ENCODE data around the gene OCLN.
"Not testable (repeated sequence)": the region's sequence is repeated elsewhere in the genome, so short reads cannot be mapped to it uniquely, and the experiment has no call there.

The OCLN gene

GRCh38 chr5:69502767-69503488, 10.3 kb downstream of the OCLN start:
- Histone ChIP-seq H3K9me3 (ENCODE audit: control insufficient read depth, insufficient read depth, low read length) (no peaks in the 10 kb centered on the region), H3K36me3 (ENCODE audit: insufficient read depth, low read length) (peaks cover 13% of the 10 kb centered on the region), H3K9ac (ENCODE audit: low read depth, low read length) (peak overlapping the region; percentile 9; the same call in 1 of the 2 replicates), H3K4me1 (ENCODE audit: insufficient read depth, low read length) (peaks cover 33% of the 10 kb centered on the region)

DNA sequence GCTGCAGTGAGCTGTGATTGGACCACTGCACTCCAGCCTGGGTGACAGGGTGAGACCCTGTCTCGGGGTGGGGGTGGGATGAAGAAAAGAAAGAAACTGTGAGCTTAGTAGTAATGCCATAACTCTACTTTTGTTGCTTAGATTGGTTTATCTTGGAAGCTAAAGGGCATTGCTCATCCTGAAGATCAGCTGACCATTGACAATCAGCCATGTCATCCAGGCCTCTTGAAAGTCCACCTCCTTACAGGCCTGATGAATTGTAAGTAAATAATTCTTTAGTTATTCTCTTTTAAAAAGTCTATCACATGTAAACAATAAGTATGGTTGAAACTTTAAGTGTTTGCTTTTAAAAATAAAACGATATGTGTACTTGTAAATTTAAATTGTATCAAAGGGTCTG, 11.4 kb downstream of the OCLN start:
- Histone ChIP-seq H3K9me3 (ENCODE audit: control insufficient read depth, insufficient read depth, low read length) (no peaks in the 10 kb centered on the region), H3K4me1 (ENCODE audit: insufficient read depth, low read length) (peaks cover 33% of the 10 kb centered on the region), H3K9ac (ENCODE audit: low read depth, low read length) (no peak overlapping the region), H3K36me3 (ENCODE audit: insufficient read depth, low read length) (peaks cover 14% of the 10 kb centered on the region)

DNA sequence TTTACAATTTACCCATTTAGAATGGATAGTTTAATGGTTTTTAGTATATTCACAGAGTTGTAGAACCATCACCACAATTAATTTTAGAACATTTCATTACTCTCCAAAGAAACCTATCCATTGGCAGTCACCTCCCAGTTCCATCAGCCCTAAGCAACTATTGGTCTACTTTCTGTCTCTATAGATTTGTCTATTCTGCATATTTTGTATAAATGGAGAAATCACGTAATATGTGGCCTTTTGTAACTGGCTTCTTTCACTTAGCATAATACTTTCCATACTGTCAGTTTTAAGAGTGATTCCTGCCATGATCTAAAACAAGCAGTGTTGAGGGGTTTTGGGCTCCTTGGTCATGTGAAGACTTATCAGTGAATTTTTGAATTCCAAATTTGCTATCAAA, 12.7 kb downstream of the OCLN start:
- Histone ChIP-seq H3K9me3 (ENCODE audit: control insufficient read depth, insufficient read depth, low read length) (no peaks in the 10 kb centered on the region), H3K36me3 (ENCODE audit: insufficient read depth, low read length) (peaks cover 19% of the 10 kb centered on the region), H3K9ac (ENCODE audit: low read depth, low read length) (no peak overlapping the region), H3K4me1 (ENCODE audit: insufficient read depth, low read length) (peaks cover 27% of the 10 kb centered on the region)

GRCh38 chr5:69509212-69509611, 16.6 kb downstream of the OCLN start:
- H3K9ac ChIP-seq (ENCODE audit: low read depth, low read length): no peak overlapping the region
- H3K4me1 ChIP-seq (ENCODE audit: insufficient read depth, low read length): peaks cover under 1% of the 10 kb centered on the region; the same call in 1 of the 2 replicates
- peaks cover 27% of the 10 kb centered on the region; the same call in 1 of the 2 replicates for H3K36me3 ChIP-seq (ENCODE audit: insufficient read depth, low read length)
- no peaks in the 10 kb centered on the region for H3K9me3 ChIP-seq (ENCODE audit: control insufficient read depth, insufficient read depth, low read length)

DNA sequence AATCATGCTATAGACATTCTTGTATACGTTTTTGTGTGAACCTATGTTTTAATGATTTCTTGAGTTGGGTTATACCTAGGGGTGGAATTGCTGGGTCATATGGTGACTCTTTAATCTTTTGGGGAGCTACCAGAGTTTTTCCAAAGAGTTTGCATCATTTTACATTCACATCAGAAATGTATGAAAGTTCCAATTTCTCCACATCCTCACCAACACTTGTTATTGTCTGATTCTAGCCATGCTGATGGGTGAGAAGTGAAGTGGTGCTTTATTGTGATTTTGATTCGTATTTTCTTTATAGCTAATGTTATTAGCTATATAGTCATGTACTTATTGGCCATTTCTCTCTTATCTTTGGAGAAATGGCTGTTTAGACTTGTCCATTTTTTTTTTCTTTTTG, 18.1 kb downstream of the OCLN start:
- Histone ChIP-seq H3K9ac (ENCODE audit: low read depth, low read length) (no peak overlapping the region), H3K4me1 (ENCODE audit: insufficient read depth, low read length) (no peaks in the 10 kb centered on the region; the same call in 1 of the 2 replicates), H3K9me3 (ENCODE audit: control insufficient read depth, insufficient read depth, low read length) (no peaks in the 10 kb centered on the region), H3K36me3 (ENCODE audit: insufficient read depth, low read length) (peaks cover 21% of the 10 kb centered on the region; the same call in 1 of the 2 replicates)

GRCh38 chr5:69512740-69513260, 20.2 kb downstream of the OCLN start:
- H3K4me1 ChIP-seq (ENCODE audit: insufficient read depth, low read length): no peaks in the 10 kb centered on the region; the same call in 1 of the 2 replicates
- no peak overlapping the region for H3K9ac ChIP-seq (ENCODE audit: low read depth, low read length)
- peaks cover 14% of the 10 kb centered on the region; the same call in 1 of the 2 replicates for H3K36me3 ChIP-seq (ENCODE audit: insufficient read depth, low read length)
- H3K9me3 ChIP-seq (ENCODE audit: control insufficient read depth, insufficient read depth, low read length): no peaks in the 10 kb centered on the region

- not testable (repeated sequence) for H3K4me1 ChIP-seq (ENCODE audit: insufficient read depth, low read length); H3K9ac ChIP-seq (ENCODE audit: low read depth, low read length); H3K36me3 ChIP-seq (ENCODE audit: insufficient read depth, low read length); H3K9me3 ChIP-seq (ENCODE audit: control insufficient read depth, insufficient read depth, low read length)
These were observed 23.0 kb downstream of the OCLN start for GRCh38 chr5:69515570-69515969.

DNA sequence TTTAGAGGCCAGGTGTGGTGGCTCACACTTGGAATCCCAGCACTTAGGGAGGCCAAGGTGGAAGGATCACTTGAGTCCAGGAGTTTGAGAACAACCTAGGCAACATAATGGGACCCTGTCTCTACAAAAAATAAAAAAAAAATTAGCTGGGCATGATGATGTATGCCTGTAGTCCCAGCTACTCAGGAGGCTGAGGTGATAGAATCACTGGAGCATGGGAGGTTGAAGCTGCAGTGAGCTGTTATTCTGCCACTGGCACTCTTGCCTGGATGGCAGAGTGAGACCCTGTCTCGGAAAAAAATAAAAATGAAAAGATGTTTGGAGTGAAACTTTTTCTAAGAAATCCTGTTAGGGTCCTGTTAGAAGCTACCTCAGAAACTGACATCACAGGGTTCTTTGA, 24.2 kb downstream of the OCLN start:
- Histone ChIP-seq H3K36me3 (ENCODE audit: insufficient read depth, low read length) (peaks cover 8% of the 10 kb centered on the region; the same call in 1 of the 2 replicates), H3K9ac (ENCODE audit: low read depth, low read length) (no peak overlapping the region), H3K4me1 (ENCODE audit: insufficient read depth, low read length) (no peaks in the 10 kb centered on the region; the same call in 1 of the 2 replicates), H3K9me3 (ENCODE audit: control insufficient read depth, insufficient read depth, low read length) (no peaks in the 10 kb centered on the region)

- Histone ChIP-seq H3K9me3 (ENCODE audit: control insufficient read depth, insufficient read depth, low read length) (no peaks in the 10 kb centered on the region), H3K9ac (ENCODE audit: low read depth, low read length) (no peak overlapping the region), H3K4me1 (ENCODE audit: insufficient read depth, low read length) (no peaks in the 10 kb centered on the region), H3K36me3 (ENCODE audit: insufficient read depth, low read length) (peaks cover 7% of the 10 kb centered on the region; the same call in 1 of the 2 replicates)
These were observed 25.2 kb downstream of the OCLN start for GRCh38 chr5:69517763-69518212.

DNA sequence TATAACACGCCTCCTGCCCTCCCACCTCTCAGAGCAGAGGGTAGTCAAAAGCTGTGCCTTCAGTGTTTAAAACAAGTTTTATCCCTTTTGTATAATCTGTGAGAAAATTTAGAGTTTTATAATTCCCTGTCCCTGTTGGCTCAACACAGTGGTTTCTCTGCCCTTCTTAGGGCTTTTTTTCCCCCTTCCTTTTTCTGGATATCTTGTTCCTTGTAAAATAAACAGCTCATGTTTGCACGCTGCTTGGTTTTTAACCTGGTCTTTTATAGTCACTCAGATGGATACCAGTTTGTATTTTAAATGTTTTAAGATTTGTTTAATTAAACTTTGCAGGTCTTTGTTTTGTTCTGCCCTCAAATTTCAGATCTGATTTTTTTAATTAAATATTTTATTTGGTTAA, 26.7 kb downstream of the OCLN start:
- H3K36me3 ChIP-seq (ENCODE audit: insufficient read depth, low read length): no peaks in the 10 kb centered on the region; the same call in 1 of the 2 replicates
- H3K9ac ChIP-seq (ENCODE audit: low read depth, low read length): no peak overlapping the region
- H3K4me1 ChIP-seq (ENCODE audit: insufficient read depth, low read length): no peaks in the 10 kb centered on the region

GRCh38 chr5:69522035-69522434, 29.4 kb downstream of the OCLN start:
- H3K4me1 ChIP-seq (ENCODE audit: insufficient read depth, low read length): no peaks in the 10 kb centered on the region
- H3K36me3 ChIP-seq (ENCODE audit: insufficient read depth, low read length): peaks cover 7% of the 10 kb centered on the region
- no peaks in the 10 kb centered on the region for H3K9me3 ChIP-seq (ENCODE audit: control insufficient read depth, insufficient read depth, low read length)
- no peak overlapping the region for H3K9ac ChIP-seq (ENCODE audit: low read depth, low read length)

More for the DNA sequence above, 26.7 kb downstream of the OCLN start:
- no peaks in the 10 kb centered on the region for H3K9me3 ChIP-seq (ENCODE audit: control insufficient read depth, insufficient read depth, low read length)

GRCh38 chr5:69525490-69525889, 32.9 kb downstream of the OCLN start:
- Histone ChIP-seq H3K36me3 (ENCODE audit: insufficient read depth, low read length) (peaks cover 7% of the 10 kb centered on the region), H3K9me3 (ENCODE audit: control insufficient read depth, insufficient read depth, low read length) (no peaks in the 10 kb centered on the region), H3K4me1 (ENCODE audit: insufficient read depth, low read length) (no peaks in the 10 kb centered on the region), H3K9ac (ENCODE audit: low read depth, low read length) (no peak overlapping the region)

DNA sequence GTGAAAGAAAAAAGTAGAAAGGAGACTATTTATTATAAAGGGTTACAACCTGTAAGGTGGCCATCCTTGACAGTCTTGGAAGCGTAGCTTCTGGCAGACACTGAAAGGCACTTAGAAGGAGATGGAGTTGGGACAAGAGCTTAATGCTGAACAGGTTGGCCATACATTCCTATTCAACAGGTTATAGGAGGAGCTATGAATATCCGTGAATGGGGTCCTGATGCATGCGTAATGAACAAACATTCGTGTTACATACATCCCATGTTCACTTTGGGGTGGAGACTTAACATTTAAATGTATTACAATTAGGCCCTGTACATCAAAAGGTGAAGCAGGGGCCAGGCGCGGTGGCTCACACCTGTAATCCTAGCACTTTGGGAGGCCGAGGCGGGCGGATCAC, 34.1 kb downstream of the OCLN start:
- Histone ChIP-seq H3K36me3 (ENCODE audit: insufficient read depth, low read length) (peaks cover 7% of the 10 kb centered on the region), H3K4me1 (ENCODE audit: insufficient read depth, low read length) (no peaks in the 10 kb centered on the region), H3K9me3 (ENCODE audit: control insufficient read depth, insufficient read depth, low read length) (no peaks in the 10 kb centered on the region), H3K9ac (ENCODE audit: low read depth, low read length) (no peak overlapping the region)

DNA sequence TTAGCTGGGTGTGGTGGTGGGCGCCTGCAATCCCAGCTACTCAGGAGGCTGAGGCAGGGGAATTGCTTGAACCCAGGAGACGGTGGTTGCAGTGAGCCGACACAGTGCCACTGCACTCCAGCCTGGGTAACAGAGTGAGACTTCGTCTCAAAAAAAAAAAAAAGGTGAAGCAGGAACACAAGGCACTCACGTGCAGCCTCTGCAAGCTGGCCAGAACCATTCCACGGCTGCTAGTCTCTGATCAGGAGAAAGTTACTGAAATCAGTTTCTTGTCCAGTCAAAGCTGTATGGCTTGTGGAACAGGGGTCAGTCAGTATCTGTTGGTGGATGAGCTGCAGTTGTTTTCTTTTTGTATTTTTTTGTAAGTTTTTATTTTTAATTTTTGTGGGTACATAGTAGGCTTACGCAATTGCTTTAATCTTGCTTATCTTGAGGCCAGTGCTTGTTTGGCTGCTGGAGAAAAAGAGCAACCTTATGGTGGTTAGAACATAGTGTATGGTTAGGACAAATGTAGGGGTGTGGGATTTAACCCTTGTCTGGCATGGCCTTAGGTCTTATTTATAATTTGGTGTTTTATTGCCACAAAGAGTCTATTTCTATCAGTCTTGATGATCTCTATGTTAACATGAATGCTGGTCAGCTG, 34.7 kb downstream of the OCLN start:
- Histone ChIP-seq H3K9ac (ENCODE audit: low read depth, low read length) (no peak overlapping the region), H3K9me3 (ENCODE audit: control insufficient read depth, insufficient read depth, low read length) (no peaks in the 10 kb centered on the region), H3K4me1 (ENCODE audit: insufficient read depth, low read length) (no peaks in the 10 kb centered on the region), H3K36me3 (ENCODE audit: insufficient read depth, low read length) (peaks cover 7% of the 10 kb centered on the region)

DNA sequence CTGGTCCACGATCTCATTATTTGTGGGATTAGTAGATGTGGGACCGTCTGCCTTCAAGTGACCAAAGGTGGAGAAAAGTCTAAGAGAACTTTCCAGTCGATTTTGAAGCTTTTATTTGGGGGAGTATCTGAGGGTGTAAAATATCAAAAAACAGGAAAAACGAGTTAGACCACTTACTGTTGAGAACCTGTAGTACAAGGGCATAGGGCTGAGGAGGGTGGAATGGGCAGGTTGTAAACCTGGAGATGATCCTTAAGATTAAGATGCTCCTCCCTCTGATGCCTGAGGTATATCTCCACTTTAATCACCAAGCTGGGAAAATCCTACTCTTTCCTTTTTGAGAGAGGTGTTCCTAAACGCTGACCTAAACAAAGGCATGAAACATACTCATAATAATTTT, 35.4 kb downstream of the OCLN start:
- no peak overlapping the region for H3K9ac ChIP-seq (ENCODE audit: low read depth, low read length)
- peaks cover 7% of the 10 kb centered on the region for H3K36me3 ChIP-seq (ENCODE audit: insufficient read depth, low read length)
- H3K4me1 ChIP-seq (ENCODE audit: insufficient read depth, low read length): no peaks in the 10 kb centered on the region
- H3K9me3 ChIP-seq (ENCODE audit: control insufficient read depth, insufficient read depth, low read length): no peaks in the 10 kb centered on the region
